ENCODE results near the gene BSX.

Gene BSX

DNA sequence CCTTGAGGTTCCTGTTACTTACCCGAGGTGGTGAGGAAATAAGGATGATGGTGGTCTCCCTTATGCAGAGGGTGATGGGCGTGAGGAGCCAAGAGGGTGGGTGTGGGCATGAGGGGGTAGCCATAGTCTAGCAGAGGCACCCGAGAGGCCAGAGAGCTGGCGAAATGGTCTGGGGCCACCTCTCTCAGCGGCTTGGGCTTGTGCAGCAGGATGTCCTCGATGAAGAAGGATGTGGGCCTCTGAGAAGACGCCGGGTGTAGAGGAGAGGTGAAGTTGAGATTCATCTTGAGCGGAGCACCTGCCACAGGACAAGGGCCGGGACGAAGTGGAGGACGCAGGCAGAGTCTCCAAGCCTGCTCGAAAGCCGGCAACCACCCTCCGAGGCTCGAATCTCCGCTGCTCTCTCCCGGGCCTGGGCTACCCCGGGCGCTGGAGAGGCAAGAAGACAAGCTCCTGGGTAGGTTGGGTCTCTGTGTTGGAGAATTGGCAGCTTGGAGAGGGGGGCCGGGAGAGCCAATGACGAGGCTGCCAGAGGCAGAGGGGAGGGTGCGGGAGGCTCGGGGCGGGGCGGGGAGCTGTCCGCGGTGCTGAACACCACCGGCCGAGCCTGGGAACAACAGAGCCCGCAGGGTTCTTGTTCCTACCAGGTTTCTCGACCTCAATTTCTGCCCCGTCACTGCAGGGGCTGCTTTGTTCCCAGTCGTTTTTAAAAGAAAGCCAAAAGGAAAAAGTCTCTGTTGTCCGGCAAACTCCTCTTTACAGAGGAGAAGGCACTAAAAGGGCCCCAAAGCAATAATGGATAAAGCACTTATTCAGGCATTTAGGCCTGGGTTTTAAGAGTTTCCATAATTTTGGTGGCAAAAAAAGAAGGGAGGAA lies at the start of gene BSX:
BSX (minus strand) TSS at position 447 of the 877 bp plus-strand sequence; CDS start at position 284, 163 bp downstream.
- peak; percentile 58 for DNase-seq

DNA sequence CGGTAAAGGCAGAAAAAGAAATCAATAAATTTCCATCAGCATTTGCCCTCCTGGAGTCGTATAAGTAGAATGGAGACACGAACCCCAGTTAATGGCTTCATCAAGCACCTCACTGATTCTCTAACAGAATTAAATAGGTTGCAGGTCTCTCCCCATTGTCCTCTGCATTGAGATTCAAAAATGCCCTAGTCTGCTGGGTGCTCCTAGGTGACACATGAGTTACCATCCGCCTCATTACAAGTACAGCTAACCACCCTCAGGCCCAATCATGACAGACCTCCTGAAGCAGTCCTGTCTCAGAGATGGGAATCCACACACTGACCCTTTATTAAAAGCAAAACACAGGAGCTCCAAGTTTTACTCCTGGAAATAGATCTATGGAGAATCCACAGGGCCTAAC lies 48.9 kb upstream of the BSX start:
- DNase-seq, result no peak

DNA sequence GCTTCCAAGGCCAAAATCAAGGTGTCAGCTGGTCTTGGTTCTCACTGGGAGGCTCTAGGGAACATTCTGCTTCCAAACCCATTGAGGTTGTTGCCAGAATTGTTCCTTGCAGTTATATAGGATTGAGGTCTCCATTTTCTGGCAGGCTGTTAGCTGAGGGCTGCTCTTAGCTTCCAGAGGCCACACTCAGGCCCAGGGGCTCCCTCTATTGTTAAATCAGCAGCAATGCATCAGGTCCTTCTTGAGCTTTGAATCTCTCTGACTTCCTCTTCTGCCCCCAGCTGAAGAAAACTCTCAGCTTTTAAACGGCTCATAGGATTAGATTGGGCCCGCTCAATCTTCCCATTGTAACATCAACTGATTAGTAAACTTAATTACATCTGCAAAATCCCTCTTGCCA lies 39.3 kb upstream of the BSX start:
- peak; percentile 78 for DNase-seq

DNA sequence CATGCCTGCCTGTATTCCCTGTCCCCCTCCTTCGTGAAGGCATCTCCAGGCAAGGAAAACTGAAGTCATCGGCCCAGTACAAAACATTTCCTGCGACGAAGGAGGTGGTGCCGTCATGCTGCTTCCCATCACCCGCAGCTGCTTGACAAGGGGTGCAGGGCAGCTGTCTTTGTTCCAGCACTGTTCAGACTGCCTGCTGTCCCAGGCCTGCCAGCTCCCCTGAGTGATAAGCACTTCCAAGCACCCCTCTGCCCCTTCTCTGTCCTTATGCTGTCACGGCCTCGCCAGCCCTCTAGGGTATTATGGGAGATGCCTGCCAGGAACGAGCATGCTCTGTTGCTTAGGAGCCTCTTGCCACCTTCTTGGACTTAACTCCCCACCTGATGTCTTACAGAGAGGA lies 37.1 kb upstream of the BSX start:
- DNase-seq, result no peak

DNA sequence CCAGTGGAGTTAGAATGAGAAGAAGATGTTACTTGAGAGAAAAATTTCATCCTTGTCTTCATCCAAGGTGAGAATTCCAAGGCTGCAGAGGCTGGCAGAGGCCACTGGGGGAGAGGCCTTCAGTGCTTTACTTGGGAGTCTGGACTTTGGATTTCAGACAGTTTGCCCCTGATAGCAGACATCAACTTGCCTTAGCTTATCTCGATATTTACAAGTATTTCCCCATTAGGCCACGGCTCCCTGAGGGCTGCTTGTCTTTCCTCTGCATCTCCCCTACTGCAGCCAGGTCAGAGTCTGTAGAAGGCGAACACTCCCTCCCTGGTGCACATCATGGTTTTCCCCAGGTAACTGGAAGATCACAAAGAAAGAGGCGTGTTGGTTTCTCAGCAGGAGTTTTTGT lies 29.9 kb upstream of the BSX start:
- DNase-seq, result no peak

DNA sequence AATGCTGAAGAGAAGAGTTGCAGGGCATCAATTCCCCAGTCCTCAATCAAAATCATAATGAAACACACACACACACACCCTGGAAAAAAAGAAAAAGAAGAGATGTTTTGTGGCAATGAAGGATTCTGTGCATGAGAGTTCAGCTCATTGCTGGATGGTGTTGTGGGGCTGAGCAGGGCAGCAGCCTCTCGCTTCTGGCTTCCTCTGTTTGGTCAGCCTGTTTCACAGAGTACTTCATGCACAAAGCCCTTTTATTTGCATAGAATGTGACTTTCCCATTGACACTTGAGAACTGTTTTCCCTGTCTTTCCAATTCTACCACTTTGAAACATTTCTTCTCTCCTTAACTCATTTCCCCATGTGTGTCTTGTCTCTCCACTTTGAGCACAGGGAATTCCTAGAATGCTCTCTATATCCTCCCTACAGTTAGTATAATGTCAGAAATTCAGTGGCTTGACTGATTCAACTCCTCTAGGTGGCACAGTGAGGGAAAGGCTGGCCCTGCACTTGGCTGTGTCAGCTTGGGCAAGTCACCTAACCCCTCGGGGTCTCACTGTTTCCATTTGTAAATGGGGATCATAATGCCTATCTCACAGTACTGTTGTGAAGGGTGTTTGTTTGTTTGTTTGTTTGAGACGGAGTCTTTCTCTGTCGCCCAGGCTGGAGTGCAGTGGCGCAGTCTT lies 25.4 kb upstream of the BSX start:
- DNase-seq, result no peak

DNA sequence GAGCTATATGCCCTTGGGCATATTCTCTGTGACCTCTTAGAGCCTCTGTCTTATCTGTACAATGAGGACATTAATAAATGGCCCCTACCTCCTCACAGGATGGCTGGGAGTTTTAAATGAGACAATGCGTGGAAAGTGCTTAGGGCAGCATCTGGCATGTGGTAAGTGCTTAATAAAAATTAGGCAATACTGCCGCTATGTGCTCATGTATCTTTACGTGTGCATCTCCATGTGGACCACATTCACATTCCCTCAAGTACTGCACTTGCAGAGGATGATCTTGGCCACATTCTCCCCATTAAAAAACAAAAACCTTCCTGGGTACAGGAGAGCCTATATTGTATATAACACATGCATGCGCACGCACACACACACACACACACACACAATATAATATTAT lies 19.1 kb upstream of the BSX start:
- no peak for DNase-seq

DNA sequence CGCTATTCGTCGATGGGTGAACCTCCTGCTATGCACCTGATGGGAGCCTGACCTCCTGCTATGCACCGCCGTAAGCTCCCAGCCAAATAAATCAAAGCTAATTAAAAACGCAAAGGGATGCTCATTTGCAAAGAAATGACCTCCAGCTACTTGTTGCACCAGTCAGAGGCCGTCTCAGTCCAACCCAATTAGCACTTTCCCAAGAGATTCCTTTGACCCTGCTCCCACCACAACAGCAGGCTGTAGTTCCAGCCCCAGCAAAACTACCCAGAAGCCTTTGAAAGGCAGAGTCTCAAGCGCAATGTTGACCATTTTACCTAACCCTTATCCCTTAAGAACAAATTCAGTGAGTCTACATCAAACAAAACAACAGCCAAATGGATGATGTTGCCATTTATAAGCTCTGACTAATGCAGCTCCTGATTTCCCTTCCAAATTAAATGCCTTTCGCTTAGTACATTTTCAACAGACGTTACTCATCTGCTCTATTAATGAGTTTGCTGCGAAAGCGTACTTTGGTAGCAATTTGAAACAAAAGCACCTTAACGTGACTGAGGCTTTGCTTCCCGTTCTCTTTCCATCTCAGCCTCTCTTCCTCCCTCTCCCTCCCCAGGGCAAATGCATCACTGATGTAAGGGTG lies 17.2 kb upstream of the BSX start:
- no peak for DNase-seq

DNA sequence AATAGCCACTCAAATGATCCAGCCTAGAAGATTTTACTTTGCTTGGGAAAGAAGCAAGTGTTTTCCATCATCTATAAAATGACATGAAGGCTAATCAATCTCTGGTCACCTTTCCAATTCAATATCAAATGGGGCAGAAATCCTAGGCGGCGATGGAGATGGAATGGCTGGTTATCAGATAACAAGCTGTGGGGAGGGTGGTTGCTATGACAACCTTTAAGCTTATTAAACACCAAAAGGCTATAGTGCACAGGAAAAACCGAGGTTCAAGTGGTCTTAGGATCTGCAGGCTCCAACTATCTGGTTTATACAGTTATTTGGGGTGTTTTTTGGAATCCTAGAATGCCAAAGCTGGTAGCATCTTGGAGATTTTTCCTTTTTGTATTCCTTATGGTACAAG lies 13.9 kb upstream of the BSX start:
- DNase-seq, result peak; percentile 34

DNA sequence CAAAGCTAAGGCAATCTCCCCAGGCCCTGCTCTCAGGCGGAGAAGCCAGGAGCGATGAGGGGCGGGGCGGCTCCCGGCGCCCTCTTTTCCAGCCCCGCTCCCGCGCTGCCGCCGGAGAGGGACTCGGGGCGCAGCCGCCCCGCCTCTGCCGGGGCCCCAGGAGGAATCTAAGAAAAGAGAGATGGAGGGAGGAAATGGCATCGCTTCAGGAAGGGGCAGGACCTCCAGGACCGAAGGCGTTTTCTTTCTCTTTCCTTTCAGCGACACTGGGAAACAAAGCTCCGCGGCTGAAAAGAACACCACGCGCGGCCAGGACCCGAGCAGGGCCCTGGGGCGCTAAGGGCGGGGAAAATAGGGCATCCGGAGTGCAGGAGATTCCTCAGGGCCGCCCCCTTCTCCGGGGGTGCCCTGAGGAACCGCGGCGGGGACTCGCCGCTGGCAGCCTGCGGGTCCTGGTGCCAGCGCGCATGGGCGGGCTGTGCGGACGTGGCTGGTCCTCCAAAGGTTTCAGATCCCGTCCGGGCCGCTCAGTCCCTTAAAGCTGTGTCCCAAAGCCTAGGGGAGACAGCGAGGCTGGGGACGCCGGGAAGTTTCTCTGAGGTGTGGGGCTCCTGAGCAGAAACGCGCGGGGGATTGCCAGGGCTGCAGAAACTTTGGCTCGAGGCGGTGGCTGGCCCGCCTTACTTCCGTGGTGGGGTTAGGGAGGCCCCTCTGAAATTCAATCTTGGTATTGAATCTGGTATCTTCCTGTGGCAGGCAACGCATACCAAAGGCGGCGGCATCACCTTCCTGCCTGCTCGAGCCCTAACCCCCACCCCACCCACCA lies 2.8 kb upstream of the BSX start:
- DNase-seq, result peak; percentile 62

DNA sequence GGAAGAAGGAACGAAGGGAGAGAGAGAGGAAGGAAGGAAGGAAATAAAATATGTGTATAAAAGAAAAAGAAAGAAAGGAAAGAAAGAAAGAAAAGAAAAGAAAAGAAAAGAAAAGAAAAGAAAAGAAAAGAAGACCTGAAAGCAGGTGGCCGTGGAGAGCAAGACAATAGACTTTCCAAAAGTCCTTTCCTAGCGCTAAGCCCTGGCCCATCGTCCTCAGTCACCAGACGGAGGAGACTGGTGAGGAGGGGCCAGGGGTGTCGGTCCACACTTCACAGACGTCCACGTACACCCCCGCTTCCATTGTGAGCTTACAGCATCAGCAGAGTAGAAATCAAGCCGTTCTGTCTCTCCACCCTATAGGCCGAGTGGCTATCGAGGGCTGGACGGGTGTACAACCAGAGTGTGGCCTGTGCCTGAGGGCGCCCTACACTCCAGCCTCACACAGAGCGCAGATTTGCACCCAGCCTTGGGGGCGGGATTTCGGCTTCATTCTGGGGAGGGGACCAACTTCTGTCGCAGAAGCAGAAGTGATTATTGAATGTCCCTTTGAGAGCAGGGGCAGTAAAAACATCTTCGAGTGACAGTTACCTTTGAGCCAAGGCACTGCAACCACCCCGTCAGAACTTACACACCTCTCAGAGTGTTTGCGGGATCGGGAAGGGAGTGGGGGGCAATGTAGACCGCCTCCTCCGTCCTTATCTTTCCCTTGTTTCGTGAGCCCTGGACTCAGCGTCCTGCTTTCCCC lies 2.0 kb upstream of the BSX start:
- DNase-seq, result peak; percentile 33

DNA sequence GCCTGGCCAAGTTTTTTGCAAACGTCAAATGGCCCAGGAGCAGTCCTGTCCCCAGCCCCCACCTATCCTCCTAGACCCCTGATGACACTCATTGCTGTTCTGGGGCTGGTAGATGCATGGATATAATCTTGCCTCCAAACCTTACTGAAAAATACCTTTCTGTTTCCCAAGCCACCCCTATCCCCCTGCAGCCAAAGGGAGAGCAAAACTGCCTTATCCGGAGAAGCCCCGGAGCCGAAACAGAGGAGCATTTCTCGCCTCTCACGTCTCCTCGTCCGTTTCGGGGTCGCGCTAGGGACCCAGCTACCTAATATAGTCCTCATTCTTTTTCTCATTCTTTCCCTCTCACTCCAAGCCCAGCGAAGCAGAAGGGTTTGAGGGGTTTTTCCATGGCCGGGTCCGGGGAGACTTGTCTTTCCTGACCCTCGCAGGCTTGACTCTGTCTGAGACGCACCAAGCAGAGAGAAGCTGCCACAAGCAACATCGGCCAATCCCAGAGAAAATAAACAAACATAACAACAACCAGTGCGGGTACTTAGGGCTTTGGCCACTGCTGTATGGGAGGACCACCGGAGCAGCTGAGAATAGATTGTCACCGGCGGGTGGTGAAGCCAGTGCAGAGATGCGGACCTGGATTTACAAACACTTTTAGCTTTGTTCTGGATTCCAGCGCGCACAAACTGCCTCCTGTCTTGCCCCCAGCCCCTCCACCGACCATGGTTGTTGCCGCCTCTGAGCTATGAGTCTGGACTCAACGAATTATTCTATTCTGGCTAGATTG lies 1.6 kb downstream of the BSX start:
- DNase-seq, result peak; percentile 17

DNA sequence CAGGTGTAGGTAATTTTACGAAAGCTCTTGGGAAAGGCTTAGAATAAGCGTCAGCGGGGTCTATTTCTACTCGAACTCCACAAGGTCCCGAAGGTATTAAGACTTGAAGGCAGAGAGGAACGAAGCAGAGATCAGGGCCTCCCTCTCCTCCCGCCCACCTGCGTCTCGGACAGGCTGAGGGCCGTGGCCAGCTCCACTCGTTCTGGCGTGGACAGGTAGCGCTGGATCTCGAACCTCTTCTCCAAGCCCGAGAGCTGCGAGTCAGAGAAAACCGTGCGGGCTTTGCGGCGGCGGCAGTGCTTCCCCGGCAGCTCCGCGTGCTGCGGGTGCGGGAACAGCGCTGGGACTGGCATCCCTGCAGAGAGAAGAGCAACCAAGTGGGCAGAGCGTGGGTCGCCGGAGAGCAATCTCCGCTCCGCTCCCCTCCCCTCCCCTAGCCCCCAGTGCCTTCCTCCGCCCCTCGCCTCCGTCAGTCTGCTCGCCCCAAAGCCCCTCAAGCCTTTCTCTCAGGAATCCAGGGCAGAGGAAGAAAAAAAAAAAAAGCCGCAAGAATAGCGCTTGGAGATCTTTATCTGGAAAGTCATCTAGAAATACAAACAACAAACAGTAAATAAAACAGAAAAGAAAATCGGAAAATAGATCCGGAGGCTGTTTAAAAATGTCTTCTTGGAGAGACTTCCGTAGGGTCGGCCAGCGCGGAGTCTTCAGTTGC lies 2.4 kb downstream of the BSX start:
- DNase-seq, result no peak

DNA sequence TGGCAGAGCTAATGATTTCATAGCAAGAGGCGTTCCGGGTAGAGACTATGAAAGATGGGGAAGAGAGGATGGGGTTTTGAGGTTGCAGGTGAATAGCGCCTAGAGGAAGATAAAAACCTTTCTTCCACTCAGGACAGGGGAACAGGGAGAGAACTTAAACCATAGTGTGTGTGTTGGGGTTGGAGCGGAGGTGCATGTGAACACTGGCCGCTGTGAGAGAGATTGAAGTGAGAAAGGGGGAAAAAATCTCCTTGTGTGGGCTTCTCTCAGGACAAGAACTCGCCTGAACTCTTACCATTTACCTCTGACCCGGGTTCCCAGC lies 3.4 kb downstream of the BSX start:
- no peak for DNase-seq

DNA sequence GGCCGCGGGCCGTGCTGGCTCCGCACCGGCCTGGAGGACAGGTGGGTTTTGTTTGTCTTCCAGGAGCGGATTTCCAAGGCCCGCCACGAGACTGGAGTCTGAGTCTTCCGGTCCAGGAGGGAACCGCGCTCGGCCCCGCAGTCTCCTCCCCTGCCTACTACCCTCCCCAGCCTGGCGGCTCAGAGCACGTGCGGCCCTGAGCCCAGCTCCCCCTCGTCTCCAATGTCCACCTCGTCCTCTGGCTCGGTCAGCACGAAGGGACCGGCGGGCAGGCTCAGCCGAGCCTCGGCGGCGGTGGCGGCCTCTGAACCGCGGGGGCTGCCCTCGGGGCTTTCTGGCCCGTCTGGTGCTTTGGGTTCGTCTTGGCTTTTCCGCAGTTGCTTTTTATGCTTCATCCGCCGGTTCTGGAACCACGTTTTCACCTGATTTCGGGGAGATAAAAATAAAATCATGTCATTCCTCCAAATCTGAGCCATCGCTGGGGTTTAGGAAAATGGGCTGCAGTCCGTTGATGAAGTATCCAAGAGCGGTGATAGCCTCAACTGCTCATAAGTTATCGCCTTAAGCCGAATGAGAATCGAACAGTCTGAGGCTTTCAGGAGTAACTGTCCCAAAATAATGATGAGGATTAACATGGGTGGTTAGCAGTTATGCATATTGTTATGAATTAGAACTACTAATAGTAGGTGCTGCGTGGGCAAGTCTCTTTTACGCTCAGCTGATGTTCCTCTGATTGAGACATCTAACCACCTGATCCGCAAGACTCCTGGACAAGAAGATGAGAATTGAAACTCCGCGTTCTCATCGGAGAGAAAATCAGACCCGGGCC lies 4.0 kb downstream of the BSX start:
- peak; percentile 35 for DNase-seq

DNA sequence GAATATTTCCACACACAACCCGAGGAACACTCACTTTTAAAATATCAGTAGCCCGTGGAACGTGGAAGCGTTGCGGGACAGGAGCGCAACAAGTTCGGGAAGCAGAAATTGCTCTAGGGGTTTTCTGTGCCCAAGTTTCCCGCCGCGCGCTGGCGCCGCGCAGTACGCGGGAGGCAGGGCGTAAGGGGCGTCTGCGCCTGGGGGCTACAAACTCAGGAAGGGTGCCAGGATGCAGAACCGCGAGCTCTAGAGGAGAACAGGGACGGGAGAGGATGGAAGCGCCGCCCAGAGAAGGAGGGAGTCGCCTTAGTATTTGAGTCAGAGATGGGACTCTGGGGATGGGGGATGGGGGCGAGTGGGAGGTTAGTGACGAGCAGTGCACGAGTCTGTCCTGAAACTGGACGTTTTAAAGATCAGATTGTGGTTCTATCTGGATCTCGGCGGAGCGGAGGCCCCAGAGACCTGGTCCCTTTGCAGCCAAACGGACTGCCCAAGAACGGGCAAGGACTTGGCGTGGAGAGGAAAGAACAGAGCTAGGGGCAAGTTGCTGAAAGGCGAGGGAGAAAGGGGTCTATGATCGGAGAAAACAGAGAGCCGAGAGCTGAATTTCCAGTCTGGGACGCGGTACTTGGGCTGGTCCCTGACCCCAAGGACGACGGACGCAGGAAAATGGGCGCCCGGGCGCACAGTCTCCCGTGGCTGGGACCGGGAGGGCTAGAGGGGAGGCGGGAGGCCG lies 4.7 kb downstream of the BSX start:
- DNase-seq, result peak; percentile 27

DNA sequence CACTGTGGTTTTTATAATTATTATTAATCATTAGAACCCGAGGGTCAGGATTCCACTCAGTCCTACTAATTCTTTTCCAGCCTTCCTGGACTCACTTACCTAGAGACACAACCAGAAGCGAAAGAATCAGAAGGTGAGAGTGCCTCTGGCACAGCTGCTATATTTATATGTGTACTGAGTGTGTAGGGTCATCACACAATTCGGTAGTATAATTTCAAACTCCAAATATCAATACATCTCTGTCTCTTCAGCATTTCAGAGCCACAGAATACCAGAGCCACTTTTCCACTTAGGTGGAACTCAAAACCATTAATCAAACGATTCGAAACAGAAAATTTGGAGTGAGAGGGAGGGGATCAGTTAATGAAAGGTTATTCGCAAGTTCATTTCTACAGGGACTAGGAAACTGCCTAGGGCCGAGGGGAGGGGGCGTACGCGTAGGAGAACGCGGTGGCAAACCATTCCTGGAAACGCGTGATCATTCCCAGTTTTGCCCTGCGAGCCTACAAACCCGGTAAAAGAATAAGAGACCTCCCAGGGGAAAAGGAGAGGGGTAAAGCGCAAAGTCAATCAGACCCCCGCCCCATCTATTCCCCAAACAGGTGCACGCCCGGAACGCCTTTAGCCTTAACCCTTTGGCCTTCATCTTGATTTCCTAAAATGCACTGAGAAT lies 5.4 kb downstream of the BSX start:
- no peak for DNase-seq

DNA sequence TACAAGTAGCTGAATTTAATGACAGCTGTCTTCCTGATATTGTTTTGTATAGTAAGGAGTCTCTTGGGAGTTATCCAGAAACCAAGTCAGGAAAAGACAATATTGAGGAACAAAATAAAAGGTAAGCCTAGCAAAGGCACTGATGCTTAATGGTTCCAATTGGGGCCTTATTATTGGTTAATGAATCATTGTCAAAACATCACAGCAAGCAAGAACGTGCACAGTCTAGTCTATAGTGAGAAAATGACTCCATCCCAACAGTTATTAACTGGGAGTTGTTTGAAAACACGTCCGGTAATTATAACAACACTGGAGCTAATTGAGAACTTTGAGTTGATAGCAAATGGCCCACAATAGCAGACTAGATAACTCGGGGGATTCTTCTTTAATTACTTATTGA lies 17.7 kb downstream of the BSX start:
- no peak for DNase-seq

DNA sequence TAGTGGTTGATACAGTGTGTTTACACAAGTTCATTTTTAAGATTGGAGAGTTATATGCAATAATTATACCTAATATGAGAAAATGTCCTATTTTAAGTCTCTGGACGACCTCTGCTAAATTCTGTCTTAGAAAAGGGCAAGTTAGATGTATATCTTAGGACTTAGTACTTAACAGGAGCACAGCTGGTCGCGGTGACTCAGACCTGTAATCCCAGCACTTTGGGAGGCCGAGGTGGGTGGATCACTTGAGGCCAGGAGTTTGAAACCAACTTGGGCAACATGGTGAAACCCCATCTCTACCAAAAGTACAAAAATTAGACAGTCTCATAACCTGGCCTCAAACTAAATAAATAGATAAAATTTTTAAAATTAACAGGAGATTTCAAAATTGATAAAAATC lies 27.2 kb downstream of the BSX start:
- no peak for DNase-seq

All from DMS53 (cell line).